HG03095 (cell line): ENCODE results near the gene ANKRD2.
"Not testable (repeated sequence)": the region's sequence is repeated elsewhere in the genome, so short reads cannot be mapped to it uniquely, and the experiment has no call there.

Source experiments
- ATAC-seq: cut with Tn5 transposase; IDR thresholded peaks from one replicate; pipeline ENCODE4 v1.9.1; 2021; ENCODE audit warnings: moderate library complexity; ENCODE audit not compliant: unreplicated experiment

Gene ANKRD2

GRCh38 chr10:97572214-97572989 lies at the start of gene ANKRD2:
Gene ANKRD2 (plus strand): TSS chr10:97572779. CDS start chr10:97572789, 10 bp downstream.
- no peak for ATAC-seq

- ATAC-seq: no peak
These were observed 49.6 kb upstream of the ANKRD2 start for GRCh38 chr10:97522937-97523336.

GRCh38 chr10:97525086-97525485 lies 47.5 kb upstream of the ANKRD2 start:
- no peak for ATAC-seq

- no peak for ATAC-seq
These were observed 46.9 kb upstream of the ANKRD2 start for GRCh38 chr10:97525683-97526110.

- ATAC-seq: not testable (repeated sequence)
These were observed 43.7 kb upstream of the ANKRD2 start for GRCh38 chr10:97528876-97529275.

GRCh38 chr10:97529685-97530465 lies 42.7 kb upstream of the ANKRD2 start:
- no peak for ATAC-seq

GRCh38 chr10:97531401-97531986 lies 41.1 kb upstream of the ANKRD2 start:
- no peak for ATAC-seq

- no peak for ATAC-seq
These were observed 39.5 kb upstream of the ANKRD2 start for GRCh38 chr10:97532935-97533671.

GRCh38 chr10:97533888-97534287 lies 38.7 kb upstream of the ANKRD2 start:
- ATAC-seq: no peak

GRCh38 chr10:97534746-97535367 lies 37.7 kb upstream of the ANKRD2 start:
- no peak for ATAC-seq

- no peak for ATAC-seq
These were observed 35.3 kb upstream of the ANKRD2 start for GRCh38 chr10:97537186-97537869.

- ATAC-seq: no peak
These were observed 34.2 kb upstream of the ANKRD2 start for GRCh38 chr10:97538411-97538810.

GRCh38 chr10:97538839-97539238 lies 33.7 kb upstream of the ANKRD2 start:
- no peak for ATAC-seq

- no peak for ATAC-seq
These were observed 32.9 kb upstream of the ANKRD2 start for GRCh38 chr10:97539523-97540200.

- no peak for ATAC-seq
These were observed 31.7 kb upstream of the ANKRD2 start for GRCh38 chr10:97540669-97541500.

- ATAC-seq: no peak
These were observed 30.2 kb upstream of the ANKRD2 start for GRCh38 chr10:97542169-97543024.

GRCh38 chr10:97543025-97543546 lies 29.5 kb upstream of the ANKRD2 start:
- no peak for ATAC-seq
